ENCODE results near the gene GNG7. TPM values are rescaled to one million over a fixed set of nuclear protein-coding genes. Genes with fewer than 3 reads are reported as not detected.
A peak's percentile ranks its signal among the peaks of the same experiment; 100 is the strongest.

GNG7 gene
- total RNA-seq, 4 donors from 2014 or later: 2.1 to 4.3 (median 3.0) TPM

DNA sequence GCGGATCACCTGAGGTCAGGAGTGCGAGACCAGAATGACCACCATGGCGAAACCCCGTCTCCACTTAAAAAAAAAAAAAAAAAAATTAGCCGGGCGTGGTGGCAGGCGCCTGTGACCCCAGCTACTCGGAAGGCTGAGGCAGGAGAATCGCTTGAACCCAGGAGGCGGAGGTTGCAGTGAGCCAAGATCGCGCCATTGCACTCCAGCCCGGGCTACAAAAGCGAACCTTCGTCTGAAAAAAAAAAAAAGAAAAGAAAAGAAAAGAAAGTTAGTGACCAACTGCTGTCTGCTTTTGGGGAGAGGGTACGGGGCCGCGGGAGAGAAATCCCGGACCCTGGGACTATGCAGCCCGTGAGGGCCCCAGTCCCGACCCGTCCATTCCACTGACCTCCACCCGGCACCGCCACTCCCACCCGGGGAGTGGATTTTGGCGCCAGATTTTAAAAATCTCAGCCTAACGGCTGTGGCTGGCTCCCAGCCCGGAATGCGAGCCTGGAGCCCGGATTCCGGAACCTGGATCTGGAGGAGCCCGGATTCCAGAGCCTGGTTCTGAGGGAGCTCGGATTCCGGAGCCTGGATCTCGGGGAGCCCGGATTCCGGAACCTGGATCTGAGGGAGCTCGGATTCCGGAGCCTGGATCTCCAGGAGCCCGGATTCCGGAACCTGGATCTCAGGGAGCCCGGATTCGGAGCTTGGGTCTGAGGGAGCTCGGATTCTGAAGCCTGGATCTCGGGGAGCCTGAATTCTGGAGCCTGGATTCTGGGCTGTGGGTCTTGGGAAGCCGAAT is 239.7 kb downstream of the GNG7 start:
- no peak overlapping the region for H3K27ac ChIP-seq
- peak overlapping the region; percentile 56 for H3K4me3 ChIP-seq
- no peaks in the 10 kb centered on the region for H3K36me3 ChIP-seq
- peak; percentile 89 to 90 for DNase-seq (ENCODE audit: low spot score in 2 of 2)
- WGBS: 9% methylated on average over 46 of the region's 46 CpGs
- TF ChIP-seq EP300 (IDR thresholded peaks at IDR 0.05) (no peak), POLR2AphosphoS5 (IDR thresholded peaks at IDR 0.05) (peak in 1 of 3 donors; percentile 25)
- H3K4me1 ChIP-seq: peaks cover 19% of the 10 kb centered on the region
- no peaks in the 10 kb centered on the region for H3K9me3 ChIP-seq
- no peaks in the 10 kb centered on the region for H3K27me3 ChIP-seq

DNA sequence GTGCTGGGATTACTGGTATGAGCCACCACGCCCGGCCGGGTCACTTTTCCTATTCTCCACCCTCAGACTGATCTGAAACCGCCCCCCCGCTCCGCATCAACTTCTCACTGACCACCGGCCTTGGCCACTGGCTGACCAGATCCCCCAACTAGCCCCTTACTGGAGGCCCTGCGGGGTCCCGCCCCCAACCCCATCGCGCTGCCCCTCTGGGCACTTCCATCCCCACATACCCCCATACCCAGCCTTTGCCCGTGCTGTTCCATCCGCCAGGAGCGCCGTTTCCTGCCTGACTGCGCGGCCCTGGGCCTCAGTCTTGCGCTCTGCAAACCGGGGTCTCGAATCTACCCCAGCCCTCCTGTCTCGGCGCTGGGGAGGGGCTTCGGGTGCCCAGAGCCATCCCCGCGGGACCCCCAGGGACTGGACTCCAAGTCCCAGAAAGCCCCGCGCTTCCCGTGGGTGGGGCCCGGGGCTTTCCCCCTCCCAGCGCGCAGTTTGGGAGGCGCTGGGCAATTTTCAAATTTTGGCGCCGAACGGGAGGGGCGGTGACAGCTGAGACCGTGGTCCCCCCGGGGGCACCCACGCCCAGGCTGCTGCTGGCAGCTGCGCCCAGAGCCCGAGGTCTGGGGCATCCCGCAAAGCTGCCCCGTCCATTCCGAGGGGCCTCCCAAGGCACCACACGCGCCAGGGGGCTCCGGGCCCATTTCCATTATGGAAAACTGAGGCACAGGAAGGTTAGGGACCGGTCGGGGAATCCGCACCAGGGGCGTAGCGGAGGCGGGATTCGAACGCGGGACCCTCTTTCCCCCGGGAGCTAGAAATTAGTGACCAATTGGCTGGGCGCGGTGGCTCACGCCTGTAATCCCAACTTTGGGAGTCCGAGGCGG is 240.5 kb downstream of the GNG7 start:
- Histone ChIP-seq H3K36me3 (no peaks in the 10 kb centered on the region), H3K4me1 (peaks cover 21% of the 10 kb centered on the region), H3K4me3 (peak overlapping the region; percentile 56), H3K9me3 (no peaks in the 10 kb centered on the region), H3K27me3 (no peaks in the 10 kb centered on the region), H3K27ac (no peak overlapping the region)
- DNase-seq (ENCODE audit: low spot score in 2 of 2): no peak
- TF ChIP-seq, protein P1, sequence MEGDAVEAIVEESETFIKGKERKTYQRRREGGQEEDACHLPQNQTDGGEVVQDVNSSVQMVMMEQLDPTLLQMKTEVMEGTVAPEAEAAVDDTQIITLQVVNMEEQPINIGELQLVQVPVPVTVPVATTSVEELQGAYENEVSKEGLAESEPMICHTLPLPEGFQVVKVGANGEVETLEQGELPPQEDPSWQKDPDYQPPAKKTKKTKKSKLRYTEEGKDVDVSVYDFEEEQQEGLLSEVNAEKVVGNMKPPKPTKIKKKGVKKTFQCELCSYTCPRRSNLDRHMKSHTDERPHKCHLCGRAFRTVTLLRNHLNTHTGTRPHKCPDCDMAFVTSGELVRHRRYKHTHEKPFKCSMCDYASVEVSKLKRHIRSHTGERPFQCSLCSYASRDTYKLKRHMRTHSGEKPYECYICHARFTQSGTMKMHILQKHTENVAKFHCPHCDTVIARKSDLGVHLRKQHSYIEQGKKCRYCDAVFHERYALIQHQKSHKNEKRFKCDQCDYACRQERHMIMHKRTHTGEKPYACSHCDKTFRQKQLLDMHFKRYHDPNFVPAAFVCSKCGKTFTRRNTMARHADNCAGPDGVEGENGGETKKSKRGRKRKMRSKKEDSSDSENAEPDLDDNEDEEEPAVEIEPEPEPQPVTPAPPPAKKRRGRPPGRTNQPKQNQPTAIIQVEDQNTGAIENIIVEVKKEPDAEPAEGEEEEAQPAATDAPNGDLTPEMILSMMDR (IDR thresholded peaks at IDR 0.05): no peak
- TF ChIP-seq EP300 (IDR thresholded peaks at IDR 0.05): no peak
- TF ChIP-seq POLR2AphosphoS5 (IDR thresholded peaks at IDR 0.05): no peak
- TF ChIP-seq POLR2A (IDR thresholded peaks at IDR 0.05): no peak
- 6% methylated on average over 45 of the region's 62 CpGs for WGBS

Other genes starting within 250 kb of the GNG7 start
- gene LMNB2, start 245.7 kb downstream of the GNG7 start, total RNA-seq: 10 to 100 TPM; 17.1 to 26.8 (median 24.7) TPM
- gene GADD45B, start 226.6 kb downstream of the GNG7 start, total RNA-seq: 100 to 1,000 TPM in 1 of 4 donors, 10 to 100 TPM in 3; 52.5 to 134 (median 68.7) TPM
- gene DIRAS1, start 18.7 kb upstream of the GNG7 start, total RNA-seq: 1 to 10 TPM in 3 of 4 donors, under 1 TPM in 1; 0.68 to 4.5 (median 2.1) TPM
- gene SLC39A3, start 37.3 kb upstream of the GNG7 start, total RNA-seq: 10 to 100 TPM in 3 of 4 donors, 1 to 10 TPM in 1; 8.0 to 31.1 (median 23.0) TPM
- gene SGTA, start 80.6 kb upstream of the GNG7 start, total RNA-seq: 10 to 100 TPM; 29.1 to 48.9 (median 40.6) TPM
- gene THOP1, start 82.8 kb upstream of the GNG7 start, total RNA-seq: 10 to 100 TPM; 31.6 to 55.0 (median 41.4) TPM
- 1 to 10 TPM; 2.3 to 9.8 (median 5.6) TPM for gene ZNF554, start 117.2 kb upstream of the GNG7 start, total RNA-seq
- 1 to 10 TPM; 2.5 to 7.6 (median 4.5) TPM for gene ZNF555, start 138.8 kb upstream of the GNG7 start, total RNA-seq
- not detected for gene ZNF556, start 164.6 kb upstream of the GNG7 start, total RNA-seq
- 10 to 100 TPM; 16.2 to 46.2 (median 23.4) TPM for gene ZNF57, start 198.2 kb upstream of the GNG7 start, total RNA-seq
- 1 to 10 TPM; 2.8 to 5.6 (median 3.9) TPM for gene ZNF77, start 242.3 kb upstream of the GNG7 start, total RNA-seq

Data from suprapubic skin (tissue), 4 donors.